Amniotic stem cell (primary cell): ENCODE results near the gene MVP.
"Not testable (repeated sequence)": the region's sequence is repeated elsewhere in the genome, so short reads cannot be mapped to it uniquely, and the experiment has no call there.

Experiments used
- DNase-seq: peaks from one replicate; lab custom pipeline; 2025; lab: John Stamatoyannopoulos, UW

The MVP gene

GRCh38 chr16:29875206-29875605 is 54.9 kb downstream of the MVP start:
- DNase-seq, result no peak

GRCh38 chr16:29876217-29876593 is 55.9 kb downstream of the MVP start:
- no peak for DNase-seq

- DNase-seq, result no peak
Measured at GRCh38 chr16:29876594-29877249, 56.5 kb downstream of the MVP start.

GRCh38 chr16:29877266-29877961 is 57.2 kb downstream of the MVP start:
- no peak for DNase-seq

- DNase-seq, result no peak
Measured at GRCh38 chr16:29878172-29878571, 57.9 kb downstream of the MVP start.

GRCh38 chr16:29881050-29881449 is 60.8 kb downstream of the MVP start:
- DNase-seq, result no peak

GRCh38 chr16:29883987-29884386 is 63.7 kb downstream of the MVP start:
- DNase-seq, result no peak

- not testable (repeated sequence) for DNase-seq
Measured at GRCh38 chr16:29889372-29889771, 69.1 kb downstream of the MVP start.

- DNase-seq, result no peak
Measured at GRCh38 chr16:29891525-29892457, 71.5 kb downstream of the MVP start.

- no peak for DNase-seq
Measured at GRCh38 chr16:29892458-29892813, 72.2 kb downstream of the MVP start.

GRCh38 chr16:29893553-29893952 is 73.3 kb downstream of the MVP start:
- DNase-seq, result no peak

GRCh38 chr16:29894352-29894751 is 74.1 kb downstream of the MVP start:
- DNase-seq, result no peak

GRCh38 chr16:29896841-29897240 is 76.6 kb downstream of the MVP start:
- DNase-seq, result no peak

- DNase-seq, result no peak
Measured at GRCh38 chr16:29897333-29897732, 77.1 kb downstream of the MVP start.
